ENCODE data around the gene PACRG. TPM values are rescaled to one million over a fixed set of nuclear protein-coding genes. Genes with fewer than 3 reads are reported as not detected.
"Not testable (repeated sequence)": the region's sequence is repeated elsewhere in the genome, so short reads cannot be mapped to it uniquely, and the experiment has no call there.

Gene PACRG
- polyA plus RNA-seq, 3 donors = 14.2 to 16.6 (median 16.4) TPM

GRCh38 chr6:163300838-163301237, 573.1 kb downstream of the PACRG start:
- DNase-seq (ENCODE audit: extremely low read depth in 1 of 11, low read depth in 9 of 11, low spot score in 4 of 11) = no peak

- DNase-seq (ENCODE audit: extremely low read depth in 1 of 11, low read depth in 9 of 11, low spot score in 4 of 11) = no peak
Observed at GRCh38 chr6:163301726-163302635, 574.2 kb downstream of the PACRG start.

DNA sequence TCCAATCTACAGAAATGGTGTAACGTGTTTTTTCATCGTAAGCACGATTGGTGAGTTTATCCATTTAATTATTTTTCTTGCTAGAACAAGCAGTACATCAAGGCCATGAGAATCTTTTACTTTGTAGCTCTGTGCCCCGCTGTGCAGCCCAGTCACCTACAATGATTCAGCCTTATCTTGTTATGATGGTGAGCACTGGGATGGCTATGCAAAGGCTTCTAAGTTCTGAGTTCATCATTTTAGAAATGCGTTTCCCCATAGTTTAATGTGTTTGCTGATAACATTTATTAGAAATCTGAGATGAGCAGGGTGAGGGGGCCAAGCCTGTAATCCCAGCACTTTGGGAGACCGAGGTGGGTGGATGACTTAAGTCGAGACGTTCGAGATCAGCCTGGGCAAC, 575.0 kb downstream of the PACRG start:
- DNase-seq (ENCODE audit: extremely low read depth in 1 of 11, low read depth in 9 of 11, low spot score in 4 of 11) = no peak

DNA sequence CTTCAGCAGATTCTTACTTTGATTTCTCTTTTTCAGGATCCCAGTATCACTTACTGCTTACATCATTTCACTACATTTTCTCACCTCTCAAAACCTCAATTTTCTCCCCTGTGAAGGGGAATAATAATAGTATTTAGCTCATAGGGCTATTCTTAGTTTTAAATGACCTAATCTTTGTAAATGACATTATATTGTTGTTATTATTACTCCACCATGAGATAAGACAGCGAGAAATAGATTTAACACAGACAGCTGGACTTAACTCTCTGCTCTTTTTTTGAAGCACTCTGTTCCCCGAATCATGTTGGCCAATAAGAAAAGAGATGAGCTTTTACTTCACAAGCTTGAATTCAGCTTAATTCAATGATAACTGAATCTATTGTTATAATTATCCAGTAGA, 578.2 kb downstream of the PACRG start:
- no peak for DNase-seq (ENCODE audit: extremely low read depth in 1 of 11, low read depth in 9 of 11, low spot score in 4 of 11)

DNA sequence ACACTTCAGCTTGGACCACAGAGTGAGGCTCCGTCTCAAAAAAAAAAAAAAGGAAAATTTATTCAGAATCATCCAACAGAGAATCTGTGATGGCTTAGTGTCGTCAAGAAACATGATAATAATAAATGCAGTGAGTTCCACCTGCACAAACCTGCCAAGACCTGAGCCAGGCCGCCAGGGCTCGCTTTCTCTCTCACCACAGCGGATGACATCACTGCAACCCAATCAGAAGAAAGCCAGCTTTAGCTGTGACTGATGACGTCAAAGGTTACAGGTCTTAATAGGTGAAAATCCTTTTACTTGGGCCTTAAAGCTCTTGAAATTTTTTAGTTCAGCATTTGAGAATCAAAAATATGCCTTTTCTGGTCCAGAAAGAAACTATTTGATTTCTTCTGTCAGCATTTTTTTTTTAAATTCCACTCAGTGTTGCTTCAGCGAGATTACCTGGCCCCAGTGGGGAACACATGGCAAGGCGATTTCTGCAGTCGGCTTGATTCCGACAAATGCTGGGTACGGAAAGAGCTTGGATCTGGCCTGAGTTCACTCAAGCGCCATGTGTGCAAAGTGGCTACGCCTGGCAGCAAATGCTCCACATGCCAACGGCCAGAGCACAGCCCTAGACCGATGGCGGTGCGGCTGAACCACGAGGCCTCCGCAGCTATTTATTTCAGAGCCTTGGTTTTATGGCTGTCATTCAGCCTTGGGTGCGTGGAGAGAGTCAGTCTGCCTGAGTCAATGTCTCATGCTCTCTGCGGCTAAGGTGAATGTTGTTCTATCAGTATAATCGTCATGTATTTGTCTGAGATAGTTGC, 581.1 kb downstream of the PACRG start:
- no peak for DNase-seq (ENCODE audit: extremely low read depth in 1 of 11, low read depth in 9 of 11, low spot score in 4 of 11)

DNA sequence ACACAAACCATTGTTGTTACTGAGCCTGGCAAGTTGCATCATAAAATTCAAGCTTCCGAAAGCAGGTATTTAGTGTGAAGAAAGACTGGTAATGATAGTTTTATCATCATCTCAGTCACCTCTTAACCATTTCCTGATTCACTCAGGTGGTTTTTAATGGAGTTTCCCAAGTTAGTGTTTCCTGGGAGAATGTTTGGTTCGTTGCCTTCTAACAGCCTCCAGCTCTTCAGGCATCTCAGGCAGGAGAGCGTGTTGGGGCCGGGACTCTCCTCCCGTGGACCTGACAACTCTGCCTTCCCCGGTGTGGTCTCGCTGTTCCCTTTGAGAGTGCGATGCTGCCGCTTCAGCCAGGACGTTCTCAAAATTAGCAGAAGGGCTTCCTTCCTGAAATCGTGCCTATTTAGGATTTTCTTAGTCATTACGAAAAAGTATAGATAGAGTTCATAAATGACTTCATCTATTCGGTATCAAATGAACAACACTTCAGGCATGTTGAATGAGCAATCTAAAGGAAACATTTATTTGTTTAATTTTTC, 581.8 kb downstream of the PACRG start:
- no peak for DNase-seq (ENCODE audit: extremely low read depth in 1 of 11, low read depth in 9 of 11, low spot score in 4 of 11)

DNA sequence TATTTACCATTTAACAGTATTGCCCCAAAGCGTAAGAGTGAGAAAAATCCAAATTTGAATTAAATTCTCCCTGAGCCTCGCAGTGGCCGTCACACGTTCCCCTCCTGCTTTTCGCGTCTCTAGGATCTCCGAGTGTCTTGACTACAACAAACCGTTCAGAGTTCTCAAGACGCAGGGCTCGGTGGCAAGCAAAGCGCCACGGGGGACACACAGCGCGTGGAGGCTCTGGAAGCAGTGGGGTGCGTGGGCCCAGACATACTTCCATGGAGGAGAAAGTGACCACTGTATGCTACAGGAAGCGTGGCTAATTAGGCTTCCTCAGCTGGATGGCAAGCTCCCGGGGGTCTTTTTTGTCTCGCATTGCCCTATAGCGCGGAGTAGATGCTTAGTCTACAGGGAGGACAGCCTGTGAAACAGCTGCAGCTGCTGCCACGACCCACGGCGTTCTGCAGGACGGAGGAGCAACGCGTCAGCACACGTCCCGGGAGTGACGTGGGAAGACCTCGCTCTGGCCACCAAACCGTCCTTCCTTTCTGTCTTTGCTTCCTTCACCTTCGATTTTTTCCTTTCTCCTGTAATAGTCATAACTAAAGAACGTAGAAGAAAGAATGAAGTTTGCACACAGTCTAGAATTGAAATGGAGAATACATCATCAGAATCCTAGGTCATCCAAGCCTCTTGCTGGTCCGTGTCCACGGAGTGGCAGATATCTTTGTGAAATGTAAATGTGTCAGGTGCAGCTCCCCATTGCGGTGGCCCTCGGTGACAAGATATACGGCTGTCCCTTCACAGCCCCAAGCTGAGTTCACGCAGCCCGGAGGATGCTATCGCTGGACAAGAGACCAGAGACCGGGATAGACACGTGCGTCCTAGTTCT, 582.6 kb downstream of the PACRG start:
- DNase-seq (ENCODE audit: extremely low read depth in 1 of 11, low read depth in 9 of 11, low spot score in 4 of 11) = no peak

- DNase-seq (ENCODE audit: extremely low read depth in 1 of 11, low read depth in 9 of 11, low spot score in 4 of 11) = no peak
Observed at GRCh38 chr6:163310973-163311383, 583.2 kb downstream of the PACRG start.

GRCh38 chr6:163311830-163312229, 584.1 kb downstream of the PACRG start:
- DNase-seq (ENCODE audit: extremely low read depth in 1 of 11, low read depth in 9 of 11, low spot score in 4 of 11) = no peak

DNA sequence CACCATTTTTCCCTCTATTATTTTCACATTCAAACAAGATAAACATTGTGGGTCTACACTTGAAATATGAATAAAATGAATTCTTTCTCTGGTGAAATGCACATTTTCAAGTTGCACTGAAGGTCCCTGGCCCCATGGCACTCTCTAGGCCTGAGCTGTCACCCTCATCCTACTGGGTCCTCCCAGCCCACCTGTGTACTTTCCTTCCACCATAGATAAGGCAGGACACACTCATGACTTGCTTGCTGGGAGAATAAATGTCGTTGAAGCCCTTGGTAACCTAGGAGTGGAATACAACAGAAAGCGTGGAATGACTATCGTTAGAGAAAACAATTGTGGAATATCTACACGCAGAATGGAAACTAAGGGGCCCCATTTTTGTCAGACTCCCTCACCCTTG, 585.8 kb downstream of the PACRG start:
- DNase-seq (ENCODE audit: extremely low read depth in 1 of 11, low read depth in 9 of 11, low spot score in 4 of 11) = no peak

GRCh38 chr6:163313981-163314380, 586.2 kb downstream of the PACRG start:
- DNase-seq (ENCODE audit: extremely low read depth in 1 of 11, low read depth in 9 of 11, low spot score in 4 of 11) = no peak

- no peak for DNase-seq (ENCODE audit: extremely low read depth in 1 of 11, low read depth in 9 of 11, low spot score in 4 of 11)
Observed at GRCh38 chr6:163314791-163315470, 587.2 kb downstream of the PACRG start.

GRCh38 chr6:163316866-163317495, 589.2 kb downstream of the PACRG start:
- DNase-seq (ENCODE audit: extremely low read depth in 1 of 11, low read depth in 9 of 11, low spot score in 4 of 11) = not testable (repeated sequence)

DNA sequence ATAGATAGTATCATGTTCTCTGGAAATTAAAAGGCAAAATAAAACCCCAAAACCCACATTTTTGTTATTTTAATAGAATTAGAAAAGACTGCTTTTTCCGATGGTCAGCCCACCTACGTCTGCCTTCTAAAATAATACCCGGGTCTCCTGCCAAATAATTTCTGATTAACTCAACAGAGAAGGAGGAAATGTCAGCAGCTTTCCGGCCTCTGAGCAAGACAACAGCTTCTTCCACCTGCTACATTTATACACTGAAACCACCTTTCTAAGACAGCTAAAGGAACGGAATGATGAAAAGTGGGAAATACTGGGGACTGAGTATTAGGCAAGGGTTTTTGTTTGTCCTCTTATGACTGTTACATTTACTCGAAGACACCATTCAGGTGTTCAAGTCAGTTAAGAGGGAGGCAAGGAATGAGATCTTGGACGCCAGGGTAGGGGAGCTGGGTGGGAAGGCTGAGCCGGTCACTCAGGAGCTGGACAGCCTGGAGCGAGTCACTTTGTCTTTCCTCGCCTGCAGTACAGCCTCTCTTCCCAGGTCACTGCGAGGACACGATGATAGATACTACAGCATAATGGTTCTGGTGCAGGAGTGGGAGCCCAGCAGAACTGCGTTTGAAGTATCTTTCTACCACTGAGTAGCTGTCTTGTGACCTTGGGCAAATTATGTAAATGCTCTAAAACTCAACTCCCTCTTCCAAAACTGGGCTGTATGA, 590.5 kb downstream of the PACRG start:
- no peak for DNase-seq (ENCODE audit: extremely low read depth in 1 of 11, low read depth in 9 of 11, low spot score in 4 of 11)

DNA sequence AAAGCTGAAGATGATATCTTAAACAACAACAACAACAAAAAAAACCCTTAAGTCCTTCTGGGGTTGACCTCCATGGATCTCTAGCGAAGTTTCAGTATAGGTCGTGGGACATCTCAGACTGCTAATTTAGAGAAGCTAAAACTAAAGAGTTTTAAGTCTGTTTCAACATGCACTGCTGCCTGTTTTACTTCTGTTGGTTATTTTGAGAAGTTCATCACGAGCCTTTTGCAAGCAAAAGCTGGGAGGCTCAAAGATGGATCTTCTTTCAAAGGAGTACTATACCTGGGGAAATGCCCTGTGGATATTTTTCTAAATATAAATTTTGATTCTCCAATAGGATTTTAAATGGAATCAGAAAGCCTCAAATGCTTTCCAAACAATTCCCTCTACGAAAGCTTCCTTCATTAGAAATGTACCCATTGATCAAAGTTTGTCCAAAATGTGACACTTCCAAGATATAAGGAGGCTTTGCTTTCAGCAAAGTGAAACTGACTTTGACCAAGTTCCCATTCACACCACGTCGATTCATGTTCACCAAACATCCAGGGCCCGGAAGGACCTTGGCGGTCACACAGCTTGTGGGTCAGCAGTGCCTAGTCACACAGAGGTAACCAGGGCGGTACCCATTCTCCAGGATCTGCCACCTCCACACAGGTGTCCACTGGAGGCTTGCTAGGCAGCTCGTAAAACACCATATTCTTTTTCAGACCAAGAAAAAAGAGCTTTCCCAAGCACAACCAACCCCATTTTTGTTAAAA, 592.0 kb downstream of the PACRG start:
- no peak for DNase-seq (ENCODE audit: extremely low read depth in 1 of 11, low read depth in 9 of 11, low spot score in 4 of 11)

GRCh38 chr6:163320402-163320801, 592.6 kb downstream of the PACRG start:
- DNase-seq (ENCODE audit: extremely low read depth in 1 of 11, low read depth in 9 of 11, low spot score in 4 of 11) = no peak

GRCh38 chr6:163320804-163321203, 593.0 kb downstream of the PACRG start:
- DNase-seq (ENCODE audit: extremely low read depth in 1 of 11, low read depth in 9 of 11, low spot score in 4 of 11) = no peak

All from renal cortex interstitium (tissue), 11 donors.